DOHH2 (cell line): ENCODE measurements around the gene SRF.

ENCODE experiments used
- H3F3A ChIP-seq: fragments of 200-600 bp; sonication (generic), shearing (Covaris generic); 2 replicates; pipeline ENCODE4 v1.6.0; 2016; ENCODE audit warnings: antibody characterized with exemption, mild to moderate bottlenecking; ENCODE audit not compliant: control insufficient read depth, insufficient read depth
- H3K27ac ChIP-seq: fragments of 200-600 bp; sonication (generic); 2 replicates; pipeline ENCODE4 v1.5.1; 2014; ENCODE audit warnings: low read depth, mild to moderate bottlenecking, low read length, moderate library complexity
- H3K27me3 ChIP-seq: fragments of 200-600 bp; sonication (generic); 2 replicates; pipeline ENCODE4 v1.6.1; 2014; ENCODE audit warnings: mild to moderate bottlenecking, low read length, mixed read lengths; ENCODE audit not compliant: control insufficient read depth
- H3K36me3 ChIP-seq: fragments of 200-600 bp; sonication (generic); 2 replicates; pipeline ENCODE4 v1.6.1; 2014; ENCODE audit warnings: mild to moderate bottlenecking, low read length, moderate library complexity, mixed read lengths; ENCODE audit not compliant: control insufficient read depth
- H3K4me1 ChIP-seq: fragments of 200-600 bp; sonication (generic); 2 replicates; pipeline ENCODE4 v1.6.1; 2014; ENCODE audit warnings: mild to moderate bottlenecking, low read length, mixed read lengths; ENCODE audit not compliant: control insufficient read depth
- H3K4me2 ChIP-seq: fragments of 200-600 bp; sonication (generic); 2 replicates; pipeline ENCODE4 v1.6.0; 2014; ENCODE audit warnings: mild to moderate bottlenecking, low read length, moderate library complexity
- H3K4me3 ChIP-seq: fragments of 200-600 bp; sonication (generic); 2 replicates; pipeline ENCODE4 v1.5.1; 2014; ENCODE audit warnings: mild to moderate bottlenecking, low read length, mixed read lengths
- H3K79me2 ChIP-seq: fragments of 200-600 bp; sonication (generic); 2 replicates; pipeline ENCODE4 v1.6.1; 2014; ENCODE audit warnings: mild to moderate bottlenecking, low read length, mixed read lengths; ENCODE audit not compliant: control insufficient read depth
- H3K9me2 ChIP-seq: fragments of 200-600 bp; sonication (generic); replicated peaks from 2 replicates; pipeline ENCODE4 v1.6.1; 2014; ENCODE audit warnings: mild to moderate bottlenecking, low read length, mixed read lengths; ENCODE audit not compliant: control insufficient read depth
- H3K9me3 ChIP-seq: fragments of 200-600 bp; sonication (generic); 2 replicates; pipeline ENCODE4 v1.6.1; 2014; ENCODE audit warnings: antibody characterized with exemption, low read length, mixed read lengths; ENCODE audit not compliant: control insufficient read depth, insufficient read depth
- H4K20me1 ChIP-seq: fragments of 200-600 bp; sonication (generic); 2 replicates; pipeline ENCODE4 v1.6.0; 2014; ENCODE audit warnings: low read depth, mild to moderate bottlenecking, antibody characterized with exemption, low read length, moderate library complexity; ENCODE audit not compliant: control insufficient read depth, insufficient read depth
- CTCF ChIP-seq: fragments of 200-600 bp; sonication (generic); IDR thresholded peaks from one replicate; pipeline ENCODE4 v1.5.1; 2014; ENCODE audit warnings: antibody characterized with exemption, mild to moderate bottlenecking, low read depth, low read length; ENCODE audit not compliant: poor library complexity, severe bottlenecking
- EZH2phosphoT487 ChIP-seq: fragments of 200-600 bp; sonication (generic); IDR thresholded peaks from 2 replicates; pipeline ENCODE4 v1.6.1; 2017; ENCODE audit warnings: borderline replicate concordance, mild to moderate bottlenecking, antibody characterized with exemption, low read length, moderate library complexity, mixed read lengths

Gene SRF

GRCh38 chr6:43203718-43204095 lies 32.6 kb downstream of the SRF start:
- Histone ChIP-seq H3K9me2 (no peaks in the 10 kb centered on the region), H3K4me3 (no peak overlapping the region), H3K27me3 (no peaks in the 10 kb centered on the region), H3K4me1 (no peaks in the 10 kb centered on the region), H3K79me2 (no peaks in the 10 kb centered on the region), H3K36me3 (peaks cover 17% of the 10 kb centered on the region), H3K9me3 (no peaks in the 10 kb centered on the region), H4K20me1 (no peaks in the 10 kb centered on the region; the same call in 1 of the 2 replicates), H3F3A (no peaks in the 10 kb centered on the region), H3K27ac (no peak overlapping the region), H3K4me2 (no peak overlapping the region)
- TF ChIP-seq CTCF (no peak), EZH2phosphoT487 (no peak)

GRCh38 chr6:43204271-43205105 lies 33.4 kb downstream of the SRF start:
- TF ChIP-seq CTCF (no peak), EZH2phosphoT487 (no peak)

GRCh38 chr6:43205849-43206248 lies 34.8 kb downstream of the SRF start:
- no peaks in the 10 kb centered on the region for H3K27me3 ChIP-seq
- H3K36me3 ChIP-seq: peaks cover 6% of the 10 kb centered on the region
- no peaks in the 10 kb centered on the region for H3K4me1 ChIP-seq
- no peak for TF ChIP-seq EZH2phosphoT487
- no peak for TF ChIP-seq CTCF
- H3K79me2 ChIP-seq: no peaks in the 10 kb centered on the region
- H3K4me3 ChIP-seq: no peak overlapping the region
- no peaks in the 10 kb centered on the region for H3K9me2 ChIP-seq
- H3K4me2 ChIP-seq: no peak overlapping the region
- no peak overlapping the region for H3K27ac ChIP-seq
- no peaks in the 10 kb centered on the region for H3F3A ChIP-seq
- no peaks in the 10 kb centered on the region; the same call in 1 of the 2 replicates for H4K20me1 ChIP-seq
- H3K9me3 ChIP-seq: no peaks in the 10 kb centered on the region

More at GRCh38 chr6:43204271-43205105, 33.4 kb downstream of the SRF start:
- H3K79me2 ChIP-seq: no peaks in the 10 kb centered on the region
- H3K4me1 ChIP-seq: no peaks in the 10 kb centered on the region
- no peaks in the 10 kb centered on the region for H3K9me3 ChIP-seq
- H3K36me3 ChIP-seq: peaks cover 17% of the 10 kb centered on the region
- no peak overlapping the region for H3K4me2 ChIP-seq
- no peak overlapping the region for H3K27ac ChIP-seq
- no peaks in the 10 kb centered on the region for H3F3A ChIP-seq
- H3K9me2 ChIP-seq: no peaks in the 10 kb centered on the region
- H4K20me1 ChIP-seq: no peaks in the 10 kb centered on the region; the same call in 1 of the 2 replicates
- no peak overlapping the region for H3K4me3 ChIP-seq
- no peaks in the 10 kb centered on the region for H3K27me3 ChIP-seq
